ENCODE data around the gene FBRSL1. TPM values are rescaled to one million over a fixed set of nuclear protein-coding genes. Genes with fewer than 3 reads are reported as not detected.

The FBRSL1 gene
- total RNA-seq, 1 experiment from 2014 or later, result 124 TPM

- H3K27me3 ChIP-seq (ENCODE audit: insufficient read depth, low read length), result no peaks in the 10 kb centered on the region
- intact Hi-C loops (cut with micrococcal nuclease), result no loop called here
- no TSS peak for BruUV-seq (replicated peaks)
- ATAC-seq (no peak), DNase-seq (ENCODE audit: low read depth, low spot score) (no peak)
- H3K4me2 ChIP-seq (ENCODE audit: low read length), result no peak overlapping the region
- TF ChIP-seq YY1 (IDR thresholded peaks at IDR 0.05; ENCODE audit: extremely low read depth, insufficient replicate concordance, low read depth, low read length) (no peak), JUND (IDR thresholded peaks at IDR 0.05) (no peak), ATF3 (IDR thresholded peaks at IDR 0.05) (no peak)
- H3K27ac ChIP-seq (ENCODE audit: low read depth, low read length), result no peak overlapping the region
- no peak overlapping the region for H2AFZ ChIP-seq (ENCODE audit: low read depth, low read length, poor library complexity, severe bottlenecking)
- H3K4me1 ChIP-seq (ENCODE audit: control insufficient read depth in 1 of 2, insufficient read depth in 2 of 2, low read length in 2 of 2), result no peaks in the 10 kb centered on the region; a peak in 1 of 4 replicates
- no peaks in the 10 kb centered on the region for H4K20me1 ChIP-seq (ENCODE audit: insufficient read depth)
- H3K4me3 ChIP-seq (replicated peaks in 1 of 2; ENCODE audit: low read depth in 1 of 2, low read length in 2 of 2), result no peak overlapping the region
- RAD21 ChIA-PET (ENCODE audit: low non-redundant PET in 1 of 2, low total read pairs in 2 of 2, uncharacterized antibody in 2 of 2, unreplicated experiment in 2 of 2), result no interaction called here
- POLR2A ChIA-PET, result no interaction called here
- H3K9me2 ChIP-seq (ENCODE audit: insufficient read depth), result no peaks in the 10 kb centered on the region
- no peaks in the 10 kb centered on the region; a peak in 1 of 4 replicates for H3K36me3 ChIP-seq (ENCODE audit: control insufficient read depth in 1 of 2, insufficient read depth in 2 of 2, low read length in 2 of 2)
- no peak overlapping the region for H3K9ac ChIP-seq (ENCODE audit: low read length)
- CTCF ChIA-PET, result interaction anchor here (1.1 kb wide), 1 partner anchor 8 kb away, joined by 3 read pairs; no protein-coding TSS in a partner anchor
- peaks cover 0 to 13% of the 10 kb centered on the region in 2 experiments; a peak in 1 of 4 replicates for H3K9me3 ChIP-seq (ENCODE audit: control insufficient read depth in 1 of 2, insufficient read depth in 1 of 2, low read depth in 1 of 2, low read length in 2 of 2)
- no peaks in the 10 kb centered on the region; the same call in 1 of the 2 replicates for H3K79me2 ChIP-seq (ENCODE audit: insufficient read depth, low read length)
Measured at GRCh38 chr12:132514216-132514820, 24.4 kb downstream of the FBRSL1 start.

GRCh38 chr12:132514838-132515237 is 24.9 kb downstream of the FBRSL1 start:
- Histone ChIP-seq H3K4me3 (replicated peaks in 1 of 2; ENCODE audit: low read depth in 1 of 2, low read length in 2 of 2) (no peak overlapping the region), H3K9ac (ENCODE audit: low read length) (no peak overlapping the region), H3K27ac (ENCODE audit: low read depth, low read length) (no peak overlapping the region), H3K9me2 (ENCODE audit: insufficient read depth) (no peaks in the 10 kb centered on the region), H4K20me1 (ENCODE audit: insufficient read depth) (no peaks in the 10 kb centered on the region), H3K27me3 (ENCODE audit: insufficient read depth, low read length) (no peaks in the 10 kb centered on the region), H3K36me3 (ENCODE audit: control insufficient read depth in 1 of 2, insufficient read depth in 2 of 2, low read length in 2 of 2) (no peaks in the 10 kb centered on the region; a peak in 1 of 4 replicates), H2AFZ (ENCODE audit: low read depth, low read length, poor library complexity, severe bottlenecking) (no peak overlapping the region), H3K4me2 (ENCODE audit: low read length) (no peak overlapping the region), H3K9me3 (ENCODE audit: control insufficient read depth in 1 of 2, insufficient read depth in 1 of 2, low read depth in 1 of 2, low read length in 2 of 2) (peaks cover 0 to 14% of the 10 kb centered on the region in 2 experiments; a peak in 1 of 4 replicates), H3K79me2 (ENCODE audit: insufficient read depth, low read length) (no peaks in the 10 kb centered on the region; the same call in 1 of the 2 replicates), H3K4me1 (ENCODE audit: control insufficient read depth in 1 of 2, insufficient read depth in 2 of 2, low read length in 2 of 2) (no peaks in the 10 kb centered on the region; a peak in 1 of 4 replicates)
- POLR2A ChIA-PET, result no interaction called here
- DNase-seq (ENCODE audit: low read depth, low spot score) (no peak), ATAC-seq (no peak)
- RAD21 ChIA-PET (ENCODE audit: low non-redundant PET in 1 of 2, low total read pairs in 2 of 2, uncharacterized antibody in 2 of 2, unreplicated experiment in 2 of 2), result no interaction called here
- no TSS peak for BruUV-seq (replicated peaks)
- CTCF ChIA-PET, result interaction anchor here (1.1 kb wide), 1 partner anchor 8 kb away, joined by 3 read pairs; no protein-coding TSS in a partner anchor
- intact Hi-C loops (cut with micrococcal nuclease), result no loop called here
- TF ChIP-seq REST (IDR thresholded peaks at IDR 0.05; ENCODE audit: low read depth) (no peak), CTCF (IDR thresholded peaks at IDR 0.05 in 2 of 3, conservative IDR thresholded peaks at IDR 0.05 in 1 of 3; ENCODE audit: borderline replicate concordance in 1 of 3, insufficient read depth in 1 of 3, low read depth in 2 of 3, low read length in 2 of 3) (no peak), ELF1 (IDR thresholded peaks at IDR 0.05; ENCODE audit: borderline replicate concordance, low read depth) (no peak), ZFX (IDR thresholded peaks at IDR 0.05) (no peak), EZH2phosphoT487 (IDR thresholded peaks at IDR 0.05; ENCODE audit: borderline replicate concordance) (no peak), POLR2A (IDR thresholded peaks at IDR 0.05; ENCODE audit: borderline replicate concordance, extremely low read depth, insufficient read depth, insufficient read length) (no peak), ATF3 (IDR thresholded peaks at IDR 0.05) (no peak), EGR1 (IDR thresholded peaks at IDR 0.05; ENCODE audit: low read depth) (no peak), MAX (IDR thresholded peaks at IDR 0.05) (no peak), CBX3 (IDR thresholded peaks at IDR 0.05; ENCODE audit: low read depth) (no peak), SRF (IDR thresholded peaks at IDR 0.05; ENCODE audit: low read depth) (no peak), TCF7L2 (IDR thresholded peaks at IDR 0.05; ENCODE audit: borderline replicate concordance, extremely low read depth, insufficient read depth, insufficient read length) (no peak)
